ENCODE measurements around the gene BEGAIN. TPM values are rescaled to one million over a fixed set of nuclear protein-coding genes. Genes with fewer than 3 reads are reported as not detected.

The BEGAIN gene
- total RNA-seq, 1 donor from 2014 or later = 0.54 TPM

DNA sequence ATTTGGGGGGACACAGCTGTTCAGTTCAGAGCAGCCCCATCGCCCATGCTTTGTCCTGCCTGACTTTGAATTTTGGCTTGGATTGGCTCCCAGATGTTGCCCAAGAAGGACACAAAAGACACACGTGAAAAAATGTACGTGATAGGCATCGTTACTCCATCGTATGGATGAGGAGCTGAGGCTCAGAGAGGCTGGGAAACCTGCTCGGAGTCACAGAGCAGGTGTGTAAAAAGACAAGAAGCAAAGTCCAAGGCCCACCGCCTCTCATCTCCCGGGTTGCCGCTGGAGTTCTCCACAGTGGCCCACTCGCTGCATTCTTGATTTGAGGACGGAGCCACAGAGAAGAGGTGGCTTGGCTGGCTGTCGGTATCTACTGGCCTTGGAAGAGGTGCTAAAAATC lies 41.0 kb upstream of the BEGAIN start:
- Histone ChIP-seq H3K4me2 (ENCODE audit: low read length) (no peak overlapping the region), H3K4me3 (ENCODE audit: insufficient read depth, low read depth, low read length) (no peak overlapping the region), H3K36me3 (ENCODE audit: insufficient read depth, low read length) (no peaks in the 10 kb centered on the region), H3K27me3 (ENCODE audit: insufficient read depth, low read length) (peaks cover 21% of the 10 kb centered on the region), H3K9ac (ENCODE audit: low read length) (no peak overlapping the region), H3K27ac (ENCODE audit: low read depth, low read length) (no peak overlapping the region), H2AFZ (ENCODE audit: low read depth, low read length) (no peak overlapping the region), H3K4me1 (ENCODE audit: insufficient read depth, low read length) (no peaks in the 10 kb centered on the region), H3K79me2 (ENCODE audit: insufficient read depth, low read length) (no peaks in the 10 kb centered on the region), H3K9me3 (ENCODE audit: insufficient read depth, low read depth, low read length) (no peaks in the 10 kb centered on the region), H4K20me1 (ENCODE audit: insufficient read depth, low read length) (no peaks in the 10 kb centered on the region)
- peaks cover 2% of the 10 kb centered on the region for H3K36me3 Mint-ChIP-seq (ENCODE audit: low read depth, unreplicated experiment)
- H3K27ac Mint-ChIP-seq (ENCODE audit: unreplicated experiment) = no peak overlapping the region
- TF ChIP-seq CTCF (IDR thresholded peaks at IDR 0.05; ENCODE audit: insufficient read depth, low read depth, low read length) = no peak
- no peak for TF ChIP-seq EZH2 (IDR thresholded peaks at IDR 0.05; ENCODE audit: insufficient read depth, low read length)
- H3K9me3 Mint-ChIP-seq (ENCODE audit: unreplicated experiment) = peaks cover 21% of the 10 kb centered on the region
- DNase-seq (ENCODE audit: low read depth) (no peak), FAIRE-seq (no peak)
- peaks cover 69% of the 10 kb centered on the region for H3K27me3 Mint-ChIP-seq (ENCODE audit: low read depth, unreplicated experiment)
- no peaks in the 10 kb centered on the region for H3K4me1 Mint-ChIP-seq (ENCODE audit: low read depth, unreplicated experiment)
- no peak overlapping the region for H3K4me3 Mint-ChIP-seq (ENCODE audit: unreplicated experiment)

DNA sequence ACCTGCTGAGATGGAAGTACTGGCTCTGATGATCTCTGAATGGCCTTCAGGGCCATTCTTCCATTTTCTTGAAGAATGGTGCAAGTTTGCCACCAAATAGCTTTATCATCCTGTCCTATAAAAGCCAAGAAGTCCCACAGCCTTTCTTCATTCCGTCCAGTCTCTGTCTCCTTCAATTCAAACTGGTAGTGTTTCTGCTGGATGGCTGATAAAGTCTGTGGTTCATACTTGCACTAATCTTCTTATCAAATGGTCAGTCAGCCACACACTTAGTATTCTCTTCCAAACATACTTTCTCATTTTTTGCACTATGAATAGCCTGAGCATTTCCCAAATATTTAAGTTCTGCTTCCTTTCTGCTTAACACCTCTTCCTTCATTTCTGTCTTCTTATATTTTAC lies 39.4 kb upstream of the BEGAIN start:
- FAIRE-seq = no peak
- no peak overlapping the region for H3K4me2 ChIP-seq (ENCODE audit: low read length)
- TF ChIP-seq CTCF (IDR thresholded peaks at IDR 0.05; ENCODE audit: insufficient read depth, low read depth, low read length) = no peak
- H3K36me3 Mint-ChIP-seq (ENCODE audit: low read depth, unreplicated experiment) = peaks cover 2% of the 10 kb centered on the region
- no peak overlapping the region for H3K4me3 ChIP-seq (ENCODE audit: insufficient read depth, low read depth, low read length)
- H4K20me1 ChIP-seq (ENCODE audit: insufficient read depth, low read length) = no peaks in the 10 kb centered on the region
- H3K27ac ChIP-seq (ENCODE audit: low read depth, low read length) = no peak overlapping the region
- H3K27me3 Mint-ChIP-seq (ENCODE audit: low read depth, unreplicated experiment) = peaks cover 64% of the 10 kb centered on the region
- no peaks in the 10 kb centered on the region for H3K9me3 ChIP-seq (ENCODE audit: insufficient read depth, low read depth, low read length)
- peaks cover 21% of the 10 kb centered on the region for H3K9me3 Mint-ChIP-seq (ENCODE audit: unreplicated experiment)
- H3K4me1 Mint-ChIP-seq (ENCODE audit: low read depth, unreplicated experiment) = no peaks in the 10 kb centered on the region
- H3K4me1 ChIP-seq (ENCODE audit: insufficient read depth, low read length) = no peaks in the 10 kb centered on the region
- H2AFZ ChIP-seq (ENCODE audit: low read depth, low read length) = no peak overlapping the region
- no peak overlapping the region for H3K27ac Mint-ChIP-seq (ENCODE audit: unreplicated experiment)
- no peak overlapping the region for H3K4me3 Mint-ChIP-seq (ENCODE audit: unreplicated experiment)
- H3K36me3 ChIP-seq (ENCODE audit: insufficient read depth, low read length) = no peaks in the 10 kb centered on the region
- H3K9ac ChIP-seq (ENCODE audit: low read length) = no peak overlapping the region
- peaks cover 21% of the 10 kb centered on the region for H3K27me3 ChIP-seq (ENCODE audit: insufficient read depth, low read length)
- no peak for DNase-seq (ENCODE audit: low read depth)
- no peaks in the 10 kb centered on the region for H3K79me2 ChIP-seq (ENCODE audit: insufficient read depth, low read length)

- H3K4me1 Mint-ChIP-seq (ENCODE audit: low read depth, unreplicated experiment) = no peaks in the 10 kb centered on the region
- no peak overlapping the region for H2AFZ ChIP-seq (ENCODE audit: low read depth, low read length)
- no peak for DNase-seq (ENCODE audit: low read depth)
- FAIRE-seq = no peak
- H3K4me3 Mint-ChIP-seq (ENCODE audit: unreplicated experiment) = no peak overlapping the region
- H3K36me3 Mint-ChIP-seq (ENCODE audit: low read depth, unreplicated experiment) = peaks cover 2% of the 10 kb centered on the region
- no peaks in the 10 kb centered on the region for H4K20me1 ChIP-seq (ENCODE audit: insufficient read depth, low read length)
- no peak overlapping the region for H3K4me2 ChIP-seq (ENCODE audit: low read length)
- H3K27ac ChIP-seq (ENCODE audit: low read depth, low read length) = no peak overlapping the region
- TF ChIP-seq EZH2 (IDR thresholded peaks at IDR 0.05; ENCODE audit: insufficient read depth, low read length) = no peak
- no peak overlapping the region for H3K27ac Mint-ChIP-seq (ENCODE audit: unreplicated experiment)
- no peaks in the 10 kb centered on the region for H3K9me3 ChIP-seq (ENCODE audit: insufficient read depth, low read depth, low read length)
- no peaks in the 10 kb centered on the region for H3K36me3 ChIP-seq (ENCODE audit: insufficient read depth, low read length)
- H3K4me1 ChIP-seq (ENCODE audit: insufficient read depth, low read length) = no peaks in the 10 kb centered on the region
- H3K4me3 ChIP-seq (ENCODE audit: insufficient read depth, low read depth, low read length) = no peak overlapping the region
- peaks cover 27% of the 10 kb centered on the region for H3K27me3 ChIP-seq (ENCODE audit: insufficient read depth, low read length)
- H3K79me2 ChIP-seq (ENCODE audit: insufficient read depth, low read length) = no peaks in the 10 kb centered on the region
- H3K9me3 Mint-ChIP-seq (ENCODE audit: unreplicated experiment) = peaks cover 17% of the 10 kb centered on the region
- peaks cover 70% of the 10 kb centered on the region for H3K27me3 Mint-ChIP-seq (ENCODE audit: low read depth, unreplicated experiment)
- no peak overlapping the region for H3K9ac ChIP-seq (ENCODE audit: low read length)
Observed at GRCh38 chr14:100623961-100624360, 36.7 kb upstream of the BEGAIN start.

Measured in astrocyte (in vitro differentiated cells and primary cell).